Measurements from ENCODE around the gene TBC1D9.

TBC1D9 gene

GRCh38 chr4:140675599-140676231 lies 80.5 kb downstream of the TBC1D9 start:
- Histone ChIP-seq H3K4me3 (ENCODE audit: low read length) (no peak overlapping the region), H3K4me1 (ENCODE audit: control insufficient read depth, insufficient read depth, low read length) (no peaks in the 10 kb centered on the region), H3K36me3 (ENCODE audit: control insufficient read depth, insufficient read depth, low read length) (peaks cover 7% of the 10 kb centered on the region), H3K9ac (ENCODE audit: low read length) (no peak overlapping the region), H3K27me3 (ENCODE audit: control insufficient read depth, insufficient read depth, low read length) (no peaks in the 10 kb centered on the region), H3K9me3 (ENCODE audit: control insufficient read depth, low read length) (no peaks in the 10 kb centered on the region)

GRCh38 chr4:140673729-140674128 lies 82.5 kb downstream of the TBC1D9 start:
- H3K36me3 ChIP-seq (ENCODE audit: control insufficient read depth, insufficient read depth, low read length): peaks cover 7% of the 10 kb centered on the region
- H3K9me3 ChIP-seq (ENCODE audit: control insufficient read depth, low read length): no peaks in the 10 kb centered on the region
- no peak overlapping the region for H3K4me3 ChIP-seq (ENCODE audit: low read length)
- no peaks in the 10 kb centered on the region for H3K27me3 ChIP-seq (ENCODE audit: control insufficient read depth, insufficient read depth, low read length)
- H3K4me1 ChIP-seq (ENCODE audit: control insufficient read depth, insufficient read depth, low read length): no peaks in the 10 kb centered on the region
- no peak overlapping the region for H3K9ac ChIP-seq (ENCODE audit: low read length)

- H3K4me3 ChIP-seq (ENCODE audit: low read length): no peak overlapping the region
- H3K9ac ChIP-seq (ENCODE audit: low read length): no peak overlapping the region
- no peaks in the 10 kb centered on the region for H3K36me3 ChIP-seq (ENCODE audit: control insufficient read depth, insufficient read depth, low read length)
- H3K27me3 ChIP-seq (ENCODE audit: control insufficient read depth, insufficient read depth, low read length): no peaks in the 10 kb centered on the region
- H3K4me1 ChIP-seq (ENCODE audit: control insufficient read depth, insufficient read depth, low read length): no peaks in the 10 kb centered on the region
- H3K9me3 ChIP-seq (ENCODE audit: control insufficient read depth, low read length): no peaks in the 10 kb centered on the region
Observed at GRCh38 chr4:140672416-140672815, 83.8 kb downstream of the TBC1D9 start.

GRCh38 chr4:140668111-140668510 lies 88.1 kb downstream of the TBC1D9 start:
- Histone ChIP-seq H3K4me3 (ENCODE audit: low read length) (no peak overlapping the region), H3K9me3 (ENCODE audit: control insufficient read depth, low read length) (no peaks in the 10 kb centered on the region), H3K27me3 (ENCODE audit: control insufficient read depth, insufficient read depth, low read length) (no peaks in the 10 kb centered on the region), H3K4me1 (ENCODE audit: control insufficient read depth, insufficient read depth, low read length) (no peaks in the 10 kb centered on the region), H3K9ac (ENCODE audit: low read length) (no peak overlapping the region), H3K36me3 (ENCODE audit: control insufficient read depth, insufficient read depth, low read length) (no peaks in the 10 kb centered on the region)

- Histone ChIP-seq H3K9ac (ENCODE audit: low read length) (no peak overlapping the region), H3K27me3 (ENCODE audit: control insufficient read depth, insufficient read depth, low read length) (no peaks in the 10 kb centered on the region), H3K4me3 (ENCODE audit: low read length) (no peak overlapping the region), H3K36me3 (ENCODE audit: control insufficient read depth, insufficient read depth, low read length) (no peaks in the 10 kb centered on the region), H3K9me3 (ENCODE audit: control insufficient read depth, low read length) (no peaks in the 10 kb centered on the region), H3K4me1 (ENCODE audit: control insufficient read depth, insufficient read depth, low read length) (no peaks in the 10 kb centered on the region)
Observed at GRCh38 chr4:140666889-140667614, 89.1 kb downstream of the TBC1D9 start.

- H3K4me3 ChIP-seq (ENCODE audit: low read length): no peak overlapping the region
- no peaks in the 10 kb centered on the region for H3K27me3 ChIP-seq (ENCODE audit: control insufficient read depth, insufficient read depth, low read length)
- H3K36me3 ChIP-seq (ENCODE audit: control insufficient read depth, insufficient read depth, low read length): no peaks in the 10 kb centered on the region
- no peaks in the 10 kb centered on the region for H3K9me3 ChIP-seq (ENCODE audit: control insufficient read depth, low read length)
- H3K4me1 ChIP-seq (ENCODE audit: control insufficient read depth, insufficient read depth, low read length): no peaks in the 10 kb centered on the region
- no peak overlapping the region for H3K9ac ChIP-seq (ENCODE audit: low read length)
Observed at GRCh38 chr4:140662082-140662869, 93.9 kb downstream of the TBC1D9 start.

- no peak overlapping the region for H3K9ac ChIP-seq (ENCODE audit: low read length)
- no peak overlapping the region for H3K4me3 ChIP-seq (ENCODE audit: low read length)
- no peaks in the 10 kb centered on the region for H3K27me3 ChIP-seq (ENCODE audit: control insufficient read depth, insufficient read depth, low read length)
- no peaks in the 10 kb centered on the region for H3K9me3 ChIP-seq (ENCODE audit: control insufficient read depth, low read length)
- H3K4me1 ChIP-seq (ENCODE audit: control insufficient read depth, insufficient read depth, low read length): no peaks in the 10 kb centered on the region
- no peaks in the 10 kb centered on the region for H3K36me3 ChIP-seq (ENCODE audit: control insufficient read depth, insufficient read depth, low read length)
Observed at GRCh38 chr4:140661550-140661949, 94.6 kb downstream of the TBC1D9 start.

GRCh38 chr4:140659943-140660700 lies 96.1 kb downstream of the TBC1D9 start:
- no peaks in the 10 kb centered on the region for H3K36me3 ChIP-seq (ENCODE audit: control insufficient read depth, insufficient read depth, low read length)
- no peaks in the 10 kb centered on the region for H3K4me1 ChIP-seq (ENCODE audit: control insufficient read depth, insufficient read depth, low read length)
- H3K4me3 ChIP-seq (ENCODE audit: low read length): no peak overlapping the region
- no peak overlapping the region for H3K9ac ChIP-seq (ENCODE audit: low read length)
- H3K27me3 ChIP-seq (ENCODE audit: control insufficient read depth, insufficient read depth, low read length): no peaks in the 10 kb centered on the region
- no peaks in the 10 kb centered on the region for H3K9me3 ChIP-seq (ENCODE audit: control insufficient read depth, low read length)

- no peak overlapping the region for H3K9ac ChIP-seq (ENCODE audit: low read length)
- no peaks in the 10 kb centered on the region for H3K27me3 ChIP-seq (ENCODE audit: control insufficient read depth, insufficient read depth, low read length)
- H3K4me3 ChIP-seq (ENCODE audit: low read length): no peak overlapping the region
- no peaks in the 10 kb centered on the region for H3K4me1 ChIP-seq (ENCODE audit: control insufficient read depth, insufficient read depth, low read length)
- H3K36me3 ChIP-seq (ENCODE audit: control insufficient read depth, insufficient read depth, low read length): no peaks in the 10 kb centered on the region
- H3K9me3 ChIP-seq (ENCODE audit: control insufficient read depth, low read length): no peaks in the 10 kb centered on the region
Observed at GRCh38 chr4:140654495-140654814, 101.7 kb downstream of the TBC1D9 start.

- H3K4me1 ChIP-seq (ENCODE audit: control insufficient read depth, insufficient read depth, low read length): no peaks in the 10 kb centered on the region
- no peak overlapping the region for H3K9ac ChIP-seq (ENCODE audit: low read length)
- no peaks in the 10 kb centered on the region for H3K9me3 ChIP-seq (ENCODE audit: control insufficient read depth, low read length)
- no peaks in the 10 kb centered on the region for H3K27me3 ChIP-seq (ENCODE audit: control insufficient read depth, insufficient read depth, low read length)
- H3K36me3 ChIP-seq (ENCODE audit: control insufficient read depth, insufficient read depth, low read length): no peaks in the 10 kb centered on the region
- no peak overlapping the region for H3K4me3 ChIP-seq (ENCODE audit: low read length)
Observed at GRCh38 chr4:140653718-140654494, 102.3 kb downstream of the TBC1D9 start.

- no peaks in the 10 kb centered on the region for H3K9me3 ChIP-seq (ENCODE audit: control insufficient read depth, low read length)
- no peak overlapping the region for H3K9ac ChIP-seq (ENCODE audit: low read length)
- H3K27me3 ChIP-seq (ENCODE audit: control insufficient read depth, insufficient read depth, low read length): no peaks in the 10 kb centered on the region
- H3K36me3 ChIP-seq (ENCODE audit: control insufficient read depth, insufficient read depth, low read length): no peaks in the 10 kb centered on the region
- H3K4me1 ChIP-seq (ENCODE audit: control insufficient read depth, insufficient read depth, low read length): no peaks in the 10 kb centered on the region
- H3K4me3 ChIP-seq (ENCODE audit: low read length): no peak overlapping the region
Observed at GRCh38 chr4:140652601-140653000, 103.6 kb downstream of the TBC1D9 start.

Measured in mucosa of stomach (tissue), 1 donor.